ENCODE data around the gene KCNJ6. TPM values are rescaled to one million over a fixed set of nuclear protein-coding genes. Genes with fewer than 3 reads are reported as not detected.

Gene KCNJ6
- total RNA-seq, 1 donor from 2014 or later = 2.6 TPM

DNA sequence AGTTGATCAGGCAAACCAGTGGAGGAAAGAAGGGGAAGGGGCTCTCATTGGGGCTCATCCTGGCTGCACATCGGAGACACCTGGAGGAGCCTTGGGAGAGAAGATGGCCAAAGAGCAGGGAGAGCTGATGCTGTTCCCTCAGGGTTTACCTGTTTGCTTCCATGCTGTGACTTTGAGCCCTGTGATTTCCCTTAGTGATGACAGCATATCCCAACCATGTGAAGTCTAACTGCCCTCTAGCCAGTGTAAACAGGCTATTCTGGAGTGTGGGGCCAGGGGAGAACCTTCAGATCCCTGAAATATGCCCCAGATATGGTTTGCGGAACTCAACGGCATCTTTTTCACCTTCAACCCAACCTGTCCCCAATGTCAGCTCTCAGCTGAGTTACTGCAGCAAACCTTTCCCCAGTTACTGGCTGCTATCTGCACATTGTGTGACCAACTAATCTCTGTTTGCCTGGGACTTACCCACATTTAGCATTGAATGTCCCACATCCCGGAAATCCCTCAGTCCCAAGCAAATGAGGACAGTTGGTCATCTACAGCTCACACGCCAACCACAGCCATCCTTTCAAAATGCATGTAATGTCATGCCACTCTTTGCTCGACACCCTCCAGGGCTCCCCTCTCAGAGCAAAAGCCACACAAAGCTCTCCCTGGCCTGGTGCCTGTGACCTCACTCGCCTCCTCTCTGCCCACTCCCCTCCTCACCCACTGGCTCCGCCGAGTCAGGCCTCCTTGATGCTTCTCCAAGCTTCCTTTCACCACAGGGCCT is 242.3 kb downstream of the KCNJ6 start:
- DNase-seq (ENCODE audit: low read depth) (no peak), FAIRE-seq (no peak)
- Histone ChIP-seq H3K27me3 (ENCODE audit: insufficient read depth, low read length) (peaks cover 13% of the 10 kb centered on the region), H4K20me1 (ENCODE audit: insufficient read depth, low read length) (no peaks in the 10 kb centered on the region), H3K36me3 (ENCODE audit: insufficient read depth, low read length) (no peaks in the 10 kb centered on the region), H3K9me3 (ENCODE audit: insufficient read depth, low read depth, low read length) (peaks cover 2% of the 10 kb centered on the region), H3K4me3 (ENCODE audit: insufficient read depth, low read depth, low read length) (no peak overlapping the region), H3K4me1 (ENCODE audit: insufficient read depth, low read length) (peaks cover 3% of the 10 kb centered on the region), H2AFZ (ENCODE audit: low read depth, low read length) (no peak overlapping the region), H3K9ac (ENCODE audit: low read length) (no peak overlapping the region), H3K79me2 (ENCODE audit: insufficient read depth, low read length) (no peaks in the 10 kb centered on the region), H3K27ac (ENCODE audit: low read depth, low read length) (no peak overlapping the region), H3K4me2 (ENCODE audit: low read length) (no peak overlapping the region)
- no peak for TF ChIP-seq CTCF (IDR thresholded peaks at IDR 0.05; ENCODE audit: insufficient read depth, low read depth, low read length)
- peaks cover 21% of the 10 kb centered on the region for H3K27me3 Mint-ChIP-seq (ENCODE audit: low read depth, unreplicated experiment)
- H3K27ac Mint-ChIP-seq (ENCODE audit: unreplicated experiment) = peak overlapping the region; percentile 13
- peaks cover 27% of the 10 kb centered on the region for H3K4me1 Mint-ChIP-seq (ENCODE audit: low read depth, unreplicated experiment)
- peaks cover 10% of the 10 kb centered on the region for H3K9me3 Mint-ChIP-seq (ENCODE audit: unreplicated experiment)
- no peaks in the 10 kb centered on the region for H3K36me3 Mint-ChIP-seq (ENCODE audit: low read depth, unreplicated experiment)
- H3K4me3 Mint-ChIP-seq (ENCODE audit: unreplicated experiment) = peak overlapping the region; percentile 69

DNA sequence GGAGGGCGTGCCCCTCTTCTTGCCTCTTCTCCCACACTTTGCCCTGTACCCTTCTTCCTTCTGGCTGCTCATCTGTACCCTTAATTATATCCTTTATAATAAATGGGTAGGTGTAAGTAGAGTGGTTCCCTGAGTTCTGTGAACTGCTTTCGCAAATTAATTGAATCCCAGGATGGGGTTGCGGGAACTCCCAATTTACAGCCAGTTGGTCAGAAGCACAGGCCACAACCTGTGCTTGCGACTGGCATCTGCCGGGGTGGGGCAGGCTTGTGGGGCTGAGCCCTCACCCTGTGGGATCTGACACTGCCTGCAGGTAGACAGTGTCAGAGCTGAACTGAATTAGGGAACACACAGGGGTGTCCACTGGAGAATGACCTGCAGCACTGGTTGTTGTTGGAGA is 244.9 kb downstream of the KCNJ6 start:
- peak overlapping the region; percentile 41 for H3K27ac Mint-ChIP-seq (ENCODE audit: unreplicated experiment)
- FAIRE-seq (no peak), DNase-seq (ENCODE audit: low read depth) (no peak)
- H3K4me2 ChIP-seq (ENCODE audit: low read length) = no peak overlapping the region
- H3K27me3 Mint-ChIP-seq (ENCODE audit: low read depth, unreplicated experiment) = peaks cover 14% of the 10 kb centered on the region
- H3K4me3 Mint-ChIP-seq (ENCODE audit: unreplicated experiment) = no peak overlapping the region
- H4K20me1 ChIP-seq (ENCODE audit: insufficient read depth, low read length) = no peaks in the 10 kb centered on the region
- H3K36me3 Mint-ChIP-seq (ENCODE audit: low read depth, unreplicated experiment) = no peaks in the 10 kb centered on the region
- no peak overlapping the region for H2AFZ ChIP-seq (ENCODE audit: low read depth, low read length)
- H3K27ac ChIP-seq (ENCODE audit: low read depth, low read length) = no peak overlapping the region
- H3K4me3 ChIP-seq (ENCODE audit: insufficient read depth, low read depth, low read length) = no peak overlapping the region
- H3K79me2 ChIP-seq (ENCODE audit: insufficient read depth, low read length) = no peaks in the 10 kb centered on the region
- peaks cover 13% of the 10 kb centered on the region for H3K27me3 ChIP-seq (ENCODE audit: insufficient read depth, low read length)
- H3K4me1 ChIP-seq (ENCODE audit: insufficient read depth, low read length) = peaks cover 3% of the 10 kb centered on the region
- peaks cover 27% of the 10 kb centered on the region for H3K4me1 Mint-ChIP-seq (ENCODE audit: low read depth, unreplicated experiment)
- no peak for TF ChIP-seq EZH2 (IDR thresholded peaks at IDR 0.05; ENCODE audit: insufficient read depth, low read length)
- TF ChIP-seq CTCF (IDR thresholded peaks at IDR 0.05; ENCODE audit: insufficient read depth, low read depth, low read length) = no peak
- no peaks in the 10 kb centered on the region for H3K36me3 ChIP-seq (ENCODE audit: insufficient read depth, low read length)
- H3K9me3 Mint-ChIP-seq (ENCODE audit: unreplicated experiment) = no peaks in the 10 kb centered on the region
- H3K9ac ChIP-seq (ENCODE audit: low read length) = no peak overlapping the region
- no peaks in the 10 kb centered on the region for H3K9me3 ChIP-seq (ENCODE audit: insufficient read depth, low read depth, low read length)

DNA sequence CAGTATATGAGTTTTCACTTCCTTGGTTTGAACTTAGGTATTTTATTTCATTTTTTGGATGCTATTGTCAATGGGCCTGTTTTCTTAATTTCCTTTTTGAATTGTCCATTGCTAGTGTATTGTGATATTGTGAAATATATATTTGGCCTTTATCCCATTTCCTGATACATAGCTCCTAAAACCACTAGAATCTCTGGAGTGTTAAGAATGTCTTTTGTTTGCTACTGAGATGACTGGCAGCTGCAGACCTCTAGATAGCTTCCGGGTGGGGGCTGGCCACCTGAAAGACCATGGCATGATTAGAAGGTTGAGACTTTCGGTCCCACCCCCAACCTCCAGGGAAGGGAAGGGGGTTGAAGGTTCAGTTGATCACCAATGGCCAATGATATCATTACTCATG is 245.4 kb downstream of the KCNJ6 start:
- Histone ChIP-seq H3K4me2 (ENCODE audit: low read length) (no peak overlapping the region), H3K9ac (ENCODE audit: low read length) (no peak overlapping the region), H4K20me1 (ENCODE audit: insufficient read depth, low read length) (no peaks in the 10 kb centered on the region), H3K27me3 (ENCODE audit: insufficient read depth, low read length) (peaks cover 13% of the 10 kb centered on the region), H3K27ac (ENCODE audit: low read depth, low read length) (no peak overlapping the region), H2AFZ (ENCODE audit: low read depth, low read length) (no peak overlapping the region), H3K79me2 (ENCODE audit: insufficient read depth, low read length) (no peaks in the 10 kb centered on the region), H3K4me3 (ENCODE audit: insufficient read depth, low read depth, low read length) (no peak overlapping the region), H3K36me3 (ENCODE audit: insufficient read depth, low read length) (no peaks in the 10 kb centered on the region), H3K9me3 (ENCODE audit: insufficient read depth, low read depth, low read length) (no peaks in the 10 kb centered on the region), H3K4me1 (ENCODE audit: insufficient read depth, low read length) (peaks cover 3% of the 10 kb centered on the region)
- no peak for FAIRE-seq
- no peak for TF ChIP-seq CTCF (IDR thresholded peaks at IDR 0.05; ENCODE audit: insufficient read depth, low read depth, low read length)
- no peak for TF ChIP-seq EZH2 (IDR thresholded peaks at IDR 0.05; ENCODE audit: insufficient read depth, low read length)
- peak; percentile 41 for DNase-seq (ENCODE audit: low read depth)
- H3K4me1 Mint-ChIP-seq (ENCODE audit: low read depth, unreplicated experiment) = peaks cover 27% of the 10 kb centered on the region
- H3K4me3 Mint-ChIP-seq (ENCODE audit: unreplicated experiment) = peak overlapping the region; percentile 8
- H3K36me3 Mint-ChIP-seq (ENCODE audit: low read depth, unreplicated experiment) = no peaks in the 10 kb centered on the region
- peaks cover 14% of the 10 kb centered on the region for H3K27me3 Mint-ChIP-seq (ENCODE audit: low read depth, unreplicated experiment)
- no peaks in the 10 kb centered on the region for H3K9me3 Mint-ChIP-seq (ENCODE audit: unreplicated experiment)
- no peak overlapping the region for H3K27ac Mint-ChIP-seq (ENCODE audit: unreplicated experiment)

Data from astrocyte (in vitro differentiated cells and primary cell).